Measurements from ENCODE around the gene KIF3B.
A peak's percentile ranks its signal among the peaks of the same experiment; 100 is the strongest.

KIF3B gene

GRCh38 chr20:32277361-32278198 is at the start of gene KIF3B:
Gene KIF3B (plus strand): TSS chr20:32277651. CDS start chr20:32309778, 32,127 bp downstream.
- peak within 1 kb of the TSS; percentile 98 for H3K4me3 ChIP-seq (ENCODE audit: low read length)
- no peak for TF ChIP-seq ZNF274 (IDR thresholded peaks at IDR 0.05; ENCODE audit: low read depth, low read length)

- H3K4me3 ChIP-seq (ENCODE audit: low read length): no peak overlapping the region
- no peak for TF ChIP-seq ZNF274 (IDR thresholded peaks at IDR 0.05; ENCODE audit: low read depth, low read length)
These were observed 49.4 kb upstream of the KIF3B start for GRCh38 chr20:32227744-32228688.

GRCh38 chr20:32229251-32229747 is 48.2 kb upstream of the KIF3B start:
- no peak for TF ChIP-seq ZNF274 (IDR thresholded peaks at IDR 0.05; ENCODE audit: low read depth, low read length)
- H3K4me3 ChIP-seq (ENCODE audit: low read length): no peak overlapping the region

GRCh38 chr20:32230707-32231106 is 46.7 kb upstream of the KIF3B start:
- no peak overlapping the region for H3K4me3 ChIP-seq (ENCODE audit: low read length)
- no peak for TF ChIP-seq ZNF274 (IDR thresholded peaks at IDR 0.05; ENCODE audit: low read depth, low read length)

- TF ChIP-seq ZNF274 (IDR thresholded peaks at IDR 0.05; ENCODE audit: low read depth, low read length): no peak
These were observed 46.2 kb upstream of the KIF3B start for GRCh38 chr20:32231245-32231644.

GRCh38 chr20:32231847-32232246 is 45.6 kb upstream of the KIF3B start:
- no peak for TF ChIP-seq ZNF274 (IDR thresholded peaks at IDR 0.05; ENCODE audit: low read depth, low read length)
- no peak overlapping the region for H3K4me3 ChIP-seq (ENCODE audit: low read length)

More at GRCh38 chr20:32231245-32231644, 46.2 kb upstream of the KIF3B start:
- no peak overlapping the region for H3K4me3 ChIP-seq (ENCODE audit: low read length)

GRCh38 chr20:32232326-32232886 is 45.0 kb upstream of the KIF3B start:
- no peak overlapping the region for H3K4me3 ChIP-seq (ENCODE audit: low read length)
- no peak for TF ChIP-seq ZNF274 (IDR thresholded peaks at IDR 0.05; ENCODE audit: low read depth, low read length)

GRCh38 chr20:32233286-32233685 is 44.2 kb upstream of the KIF3B start:
- no peak overlapping the region for H3K4me3 ChIP-seq (ENCODE audit: low read length)

GRCh38 chr20:32234135-32234808 is 43.2 kb upstream of the KIF3B start:
- no peak overlapping the region for H3K4me3 ChIP-seq (ENCODE audit: low read length)
- no peak for TF ChIP-seq ZNF274 (IDR thresholded peaks at IDR 0.05; ENCODE audit: low read depth, low read length)

More at GRCh38 chr20:32233286-32233685, 44.2 kb upstream of the KIF3B start:
- no peak for TF ChIP-seq ZNF274 (IDR thresholded peaks at IDR 0.05; ENCODE audit: low read depth, low read length)

- no peak for TF ChIP-seq ZNF274 (IDR thresholded peaks at IDR 0.05; ENCODE audit: low read depth, low read length)
- H3K4me3 ChIP-seq (ENCODE audit: low read length): no peak overlapping the region
These were observed 42.0 kb upstream of the KIF3B start for GRCh38 chr20:32235331-32236047.

- TF ChIP-seq ZNF274 (IDR thresholded peaks at IDR 0.05; ENCODE audit: low read depth, low read length): no peak
- H3K4me3 ChIP-seq (ENCODE audit: low read length): no peak overlapping the region
These were observed 41.4 kb upstream of the KIF3B start for GRCh38 chr20:32236048-32236533.

GRCh38 chr20:32236819-32237218 is 40.6 kb upstream of the KIF3B start:
- no peak for TF ChIP-seq ZNF274 (IDR thresholded peaks at IDR 0.05; ENCODE audit: low read depth, low read length)
- H3K4me3 ChIP-seq (ENCODE audit: low read length): no peak overlapping the region

- H3K4me3 ChIP-seq (ENCODE audit: low read length): no peak overlapping the region
These were observed 40.0 kb upstream of the KIF3B start for GRCh38 chr20:32237419-32237818.

More at GRCh38 chr20:32237419-32237818, 40.0 kb upstream of the KIF3B start:
- TF ChIP-seq ZNF274 (IDR thresholded peaks at IDR 0.05; ENCODE audit: low read depth, low read length): no peak
